ENCODE measurements around the gene PRX. TPM values are rescaled to one million over a fixed set of nuclear protein-coding genes. Genes with fewer than 3 reads are reported as not detected.

PRX gene
- total and polyA plus RNA-seq, 2 of the 13 experiments (the other 11 are each of a cell fraction or from before 2014, with no cell fraction given), result 0.66 TPM

DNA sequence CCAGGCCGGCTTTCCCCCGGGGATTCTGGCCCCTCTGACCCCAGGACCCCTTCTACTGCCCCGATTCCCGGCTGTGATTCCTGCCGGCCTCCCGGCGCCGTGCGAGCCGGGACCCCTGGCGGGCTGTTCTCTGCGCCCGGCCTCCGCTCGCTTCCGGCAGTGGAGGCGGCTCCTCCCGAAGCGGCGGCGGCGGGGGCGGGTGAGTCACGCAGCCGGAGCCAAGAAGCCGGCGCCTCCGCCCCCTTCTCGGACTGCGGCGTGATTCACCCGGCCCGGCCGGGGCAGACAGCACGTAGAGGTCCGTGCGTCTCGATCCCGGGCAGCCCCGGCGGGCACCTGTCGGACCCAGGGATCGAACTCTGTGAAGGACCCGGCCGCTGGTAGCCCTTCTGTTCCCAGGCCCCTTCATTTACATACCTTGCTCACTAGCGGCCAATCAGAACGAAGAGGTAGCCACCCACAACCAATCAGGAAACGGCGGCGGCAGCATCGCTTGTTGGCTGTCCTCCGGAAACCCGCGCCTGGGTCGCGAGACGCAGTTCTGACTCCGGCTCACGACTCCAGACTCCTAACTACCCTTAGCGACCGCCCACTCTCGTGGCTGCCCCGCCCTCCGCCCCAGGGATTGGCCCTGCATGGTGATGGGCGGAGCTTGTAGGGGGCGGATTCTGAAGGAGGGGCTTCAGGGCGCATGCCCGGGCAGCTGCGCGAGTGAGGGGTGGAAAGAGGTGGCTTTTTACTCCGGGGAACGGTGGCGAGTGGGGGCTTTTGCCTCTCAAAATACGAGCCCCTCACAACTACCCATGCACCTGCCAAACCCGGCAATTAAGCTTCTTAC, 12.5 kb upstream of the PRX start, which contains the start of gene SERTAD1 (continued):
- TF ChIP-seq, protein P1, sequence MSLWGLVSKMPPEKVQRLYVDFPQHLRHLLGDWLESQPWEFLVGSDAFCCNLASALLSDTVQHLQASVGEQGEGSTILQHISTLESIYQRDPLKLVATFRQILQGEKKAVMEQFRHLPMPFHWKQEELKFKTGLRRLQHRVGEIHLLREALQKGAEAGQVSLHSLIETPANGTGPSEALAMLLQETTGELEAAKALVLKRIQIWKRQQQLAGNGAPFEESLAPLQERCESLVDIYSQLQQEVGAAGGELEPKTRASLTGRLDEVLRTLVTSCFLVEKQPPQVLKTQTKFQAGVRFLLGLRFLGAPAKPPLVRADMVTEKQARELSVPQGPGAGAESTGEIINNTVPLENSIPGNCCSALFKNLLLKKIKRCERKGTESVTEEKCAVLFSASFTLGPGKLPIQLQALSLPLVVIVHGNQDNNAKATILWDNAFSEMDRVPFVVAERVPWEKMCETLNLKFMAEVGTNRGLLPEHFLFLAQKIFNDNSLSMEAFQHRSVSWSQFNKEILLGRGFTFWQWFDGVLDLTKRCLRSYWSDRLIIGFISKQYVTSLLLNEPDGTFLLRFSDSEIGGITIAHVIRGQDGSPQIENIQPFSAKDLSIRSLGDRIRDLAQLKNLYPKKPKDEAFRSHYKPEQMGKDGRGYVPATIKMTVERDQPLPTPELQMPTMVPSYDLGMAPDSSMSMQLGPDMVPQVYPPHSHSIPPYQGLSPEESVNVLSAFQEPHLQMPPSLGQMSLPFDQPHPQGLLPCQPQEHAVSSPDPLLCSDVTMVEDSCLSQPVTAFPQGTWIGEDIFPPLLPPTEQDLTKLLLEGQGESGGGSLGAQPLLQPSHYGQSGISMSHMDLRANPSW (CRISPR knock-in tag; IDR thresholded peaks at IDR 0.05; ENCODE audit: borderline replicate concordance), result no peak
- TF ChIP-seq ZNF746 (CRISPR knock-in tag; IDR thresholded peaks at IDR 0.05) (peak; percentile 20; the same call in 1 of the 2 replicates), ZC3H4 (CRISPR knock-in tag; IDR thresholded peaks at IDR 0.05; ENCODE audit: borderline replicate concordance) (no peak), ZNF841 (CRISPR knock-in tag; IDR thresholded peaks at IDR 0.05; ENCODE audit: borderline replicate concordance) (no peak), ZSCAN21 (CRISPR knock-in tag; IDR thresholded peaks at IDR 0.05; ENCODE audit: borderline replicate concordance) (peak; percentile 23; the same call in 1 of the 2 replicates), ZKSCAN5 (CRISPR knock-in tag; IDR thresholded peaks at IDR 0.05) (no peak), GATAD2A (CRISPR knock-in tag; IDR thresholded peaks at IDR 0.05) (0 out of 2 replicates have a peak, but pooled peaks have one; percentile 42), ZNF230 (CRISPR knock-in tag; IDR thresholded peaks at IDR 0.05) (peak; percentile 65; the same call in 1 of the 2 replicates), GABPA (IDR thresholded peaks at IDR 0.05; ENCODE audit: low read depth, low read length) (no peak), GABPA (CRISPR knock-in tag; IDR thresholded peaks at IDR 0.05; ENCODE audit: low read depth) (peak; percentile 55), KLF12 (CRISPR knock-in tag; IDR thresholded peaks at IDR 0.05; ENCODE audit: borderline replicate concordance) (no peak), KLF6 (CRISPR knock-in tag; IDR thresholded peaks at IDR 0.05) (0 out of 2 replicates have a peak, but pooled peaks have one; percentile 51), BHLHE40 (IDR thresholded peaks at IDR 0.05; ENCODE audit: low read length) (0 out of 2 replicates have a peak, but pooled peaks have one; percentile 13), ZMYM4 (CRISPR knock-in tag; IDR thresholded peaks at IDR 0.05) (peak; percentile 69)
- TF ChIP-seq, protein P2, sequence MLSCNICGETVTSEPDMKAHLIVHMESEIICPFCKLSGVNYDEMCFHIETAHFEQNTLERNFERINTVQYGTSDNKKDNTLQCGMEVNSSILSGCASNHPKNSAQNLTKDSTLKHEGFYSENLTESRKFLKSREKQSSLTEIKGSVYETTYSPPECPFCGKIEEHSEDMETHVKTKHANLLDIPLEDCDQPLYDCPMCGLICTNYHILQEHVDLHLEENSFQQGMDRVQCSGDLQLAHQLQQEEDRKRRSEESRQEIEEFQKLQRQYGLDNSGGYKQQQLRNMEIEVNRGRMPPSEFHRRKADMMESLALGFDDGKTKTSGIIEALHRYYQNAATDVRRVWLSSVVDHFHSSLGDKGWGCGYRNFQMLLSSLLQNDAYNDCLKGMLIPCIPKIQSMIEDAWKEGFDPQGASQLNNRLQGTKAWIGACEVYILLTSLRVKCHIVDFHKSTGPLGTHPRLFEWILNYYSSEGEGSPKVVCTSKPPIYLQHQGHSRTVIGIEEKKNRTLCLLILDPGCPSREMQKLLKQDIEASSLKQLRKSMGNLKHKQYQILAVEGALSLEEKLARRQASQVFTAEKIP (CRISPR knock-in tag; IDR thresholded peaks at IDR 0.05; ENCODE audit: borderline replicate concordance), result no peak
- TF ChIP-seq, protein P3, sequence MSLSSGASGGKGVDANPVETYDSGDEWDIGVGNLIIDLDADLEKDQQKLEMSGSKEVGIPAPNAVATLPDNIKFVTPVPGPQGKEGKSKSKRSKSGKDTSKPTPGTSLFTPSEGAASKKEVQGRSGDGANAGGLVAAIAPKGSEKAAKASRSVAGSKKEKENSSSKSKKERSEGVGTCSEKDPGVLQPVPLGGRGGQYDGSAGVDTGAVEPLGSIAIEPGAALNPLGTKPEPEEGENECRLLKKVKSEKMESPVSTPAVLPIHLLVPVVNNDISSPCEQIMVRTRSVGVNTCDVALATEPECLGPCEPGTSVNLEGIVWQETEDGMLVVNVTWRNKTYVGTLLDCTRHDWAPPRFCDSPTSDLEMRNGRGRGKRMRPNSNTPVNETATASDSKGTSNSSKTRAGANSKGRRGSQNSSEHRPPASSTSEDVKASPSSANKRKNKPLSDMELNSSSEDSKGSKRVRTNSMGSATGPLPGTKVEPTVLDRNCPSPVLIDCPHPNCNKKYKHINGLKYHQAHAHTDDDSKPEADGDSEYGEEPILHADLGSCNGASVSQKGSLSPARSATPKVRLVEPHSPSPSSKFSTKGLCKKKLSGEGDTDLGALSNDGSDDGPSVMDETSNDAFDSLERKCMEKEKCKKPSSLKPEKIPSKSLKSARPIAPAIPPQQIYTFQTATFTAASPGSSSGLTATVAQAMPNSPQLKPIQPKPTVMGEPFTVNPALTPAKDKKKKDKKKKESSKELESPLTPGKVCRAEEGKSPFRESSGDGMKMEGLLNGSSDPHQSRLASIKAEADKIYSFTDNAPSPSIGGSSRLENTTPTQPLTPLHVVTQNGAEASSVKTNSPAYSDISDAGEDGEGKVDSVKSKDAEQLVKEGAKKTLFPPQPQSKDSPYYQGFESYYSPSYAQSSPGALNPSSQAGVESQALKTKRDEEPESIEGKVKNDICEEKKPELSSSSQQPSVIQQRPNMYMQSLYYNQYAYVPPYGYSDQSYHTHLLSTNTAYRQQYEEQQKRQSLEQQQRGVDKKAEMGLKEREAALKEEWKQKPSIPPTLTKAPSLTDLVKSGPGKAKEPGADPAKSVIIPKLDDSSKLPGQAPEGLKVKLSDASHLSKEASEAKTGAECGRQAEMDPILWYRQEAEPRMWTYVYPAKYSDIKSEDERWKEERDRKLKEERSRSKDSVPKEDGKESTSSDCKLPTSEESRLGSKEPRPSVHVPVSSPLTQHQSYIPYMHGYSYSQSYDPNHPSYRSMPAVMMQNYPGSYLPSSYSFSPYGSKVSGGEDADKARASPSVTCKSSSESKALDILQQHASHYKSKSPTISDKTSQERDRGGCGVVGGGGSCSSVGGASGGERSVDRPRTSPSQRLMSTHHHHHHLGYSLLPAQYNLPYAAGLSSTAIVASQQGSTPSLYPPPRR (CRISPR knock-in tag; IDR thresholded peaks at IDR 0.05; ENCODE audit: borderline replicate concordance), result no peak
- TF ChIP-seq, protein P4, sequence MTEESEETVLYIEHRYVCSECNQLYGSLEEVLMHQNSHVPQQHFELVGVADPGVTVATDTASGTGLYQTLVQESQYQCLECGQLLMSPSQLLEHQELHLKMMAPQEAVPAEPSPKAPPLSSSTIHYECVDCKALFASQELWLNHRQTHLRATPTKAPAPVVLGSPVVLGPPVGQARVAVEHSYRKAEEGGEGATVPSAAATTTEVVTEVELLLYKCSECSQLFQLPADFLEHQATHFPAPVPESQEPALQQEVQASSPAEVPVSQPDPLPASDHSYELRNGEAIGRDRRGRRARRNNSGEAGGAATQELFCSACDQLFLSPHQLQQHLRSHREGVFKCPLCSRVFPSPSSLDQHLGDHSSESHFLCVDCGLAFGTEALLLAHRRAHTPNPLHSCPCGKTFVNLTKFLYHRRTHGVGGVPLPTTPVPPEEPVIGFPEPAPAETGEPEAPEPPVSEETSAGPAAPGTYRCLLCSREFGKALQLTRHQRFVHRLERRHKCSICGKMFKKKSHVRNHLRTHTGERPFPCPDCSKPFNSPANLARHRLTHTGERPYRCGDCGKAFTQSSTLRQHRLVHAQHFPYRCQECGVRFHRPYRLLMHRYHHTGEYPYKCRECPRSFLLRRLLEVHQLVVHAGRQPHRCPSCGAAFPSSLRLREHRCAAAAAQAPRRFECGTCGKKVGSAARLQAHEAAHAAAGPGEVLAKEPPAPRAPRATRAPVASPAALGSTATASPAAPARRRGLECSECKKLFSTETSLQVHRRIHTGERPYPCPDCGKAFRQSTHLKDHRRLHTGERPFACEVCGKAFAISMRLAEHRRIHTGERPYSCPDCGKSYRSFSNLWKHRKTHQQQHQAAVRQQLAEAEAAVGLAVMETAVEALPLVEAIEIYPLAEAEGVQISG (CRISPR knock-in tag; IDR thresholded peaks at IDR 0.05), result peak; percentile 32; the same call in 1 of the 2 replicates

Measured in HepG2 (cell line).